Measurements from ENCODE around the gene STX10. TPM values are rescaled to one million over a fixed set of nuclear protein-coding genes. Genes with fewer than 3 reads are reported as not detected.

Gene STX10
- total RNA-seq, 1 experiment from 2014 or later: 56.9 TPM

GRCh38 chr19:13149628-13150186, 468 bp downstream of the STX10 start (continued):
- TF ChIP-seq ATF6 (CRISPR knock-in tag; IDR thresholded peaks at IDR 0.05) (no peak), ZNF425 (CRISPR knock-in tag; conservative IDR thresholded peaks at IDR 0.05) (no peak), E2F4 (CRISPR knock-in tag; IDR thresholded peaks at IDR 0.05; ENCODE audit: borderline replicate concordance, low read depth) (no peak), ZNF416 (CRISPR knock-in tag; IDR thresholded peaks at IDR 0.05) (no peak), MAX (CRISPR knock-in tag; IDR thresholded peaks at IDR 0.05) (no peak), ZNF232 (CRISPR knock-in tag; IDR thresholded peaks at IDR 0.05) (no peak), ZNF281 (CRISPR knock-in tag; IDR thresholded peaks at IDR 0.05) (peak; percentile 12; the same call in 1 of the 2 replicates), TCF7 (CRISPR knock-in tag; IDR thresholded peaks at IDR 0.05; ENCODE audit: low read depth) (no peak), ZNF512 (CRISPR knock-in tag; IDR thresholded peaks at IDR 0.05; ENCODE audit: borderline replicate concordance) (no peak), AFF4 (CRISPR knock-in tag; IDR thresholded peaks at IDR 0.05; ENCODE audit: borderline replicate concordance) (no peak), GTF2I (CRISPR knock-in tag; conservative IDR thresholded peaks at IDR 0.05) (no peak), NR1H2 (CRISPR knock-in tag; IDR thresholded peaks at IDR 0.05) (no peak), FOXJ3 (CRISPR knock-in tag; IDR thresholded peaks at IDR 0.05; ENCODE audit: borderline replicate concordance) (no peak), ATF2 (CRISPR knock-in tag; IDR thresholded peaks at IDR 0.05; ENCODE audit: borderline replicate concordance, low read depth) (no peak), ETV6 (CRISPR knock-in tag; IDR thresholded peaks at IDR 0.05) (no peak), ZBTB43 (CRISPR knock-in tag; IDR thresholded peaks at IDR 0.05) (no peak), FOXP1 (CRISPR knock-in tag; IDR thresholded peaks at IDR 0.05; ENCODE audit: borderline replicate concordance) (no peak), CBFB (CRISPR knock-in tag; IDR thresholded peaks at IDR 0.05; ENCODE audit: low read depth) (no peak), HMGXB4 (CRISPR knock-in tag; IDR thresholded peaks at IDR 0.05) (0 out of 2 replicates have a peak, but pooled peaks have one; percentile 32)

Data from WTC11 (cell line).